ENCODE measurements around the gene PSME2.

The PSME2 gene

DNA sequence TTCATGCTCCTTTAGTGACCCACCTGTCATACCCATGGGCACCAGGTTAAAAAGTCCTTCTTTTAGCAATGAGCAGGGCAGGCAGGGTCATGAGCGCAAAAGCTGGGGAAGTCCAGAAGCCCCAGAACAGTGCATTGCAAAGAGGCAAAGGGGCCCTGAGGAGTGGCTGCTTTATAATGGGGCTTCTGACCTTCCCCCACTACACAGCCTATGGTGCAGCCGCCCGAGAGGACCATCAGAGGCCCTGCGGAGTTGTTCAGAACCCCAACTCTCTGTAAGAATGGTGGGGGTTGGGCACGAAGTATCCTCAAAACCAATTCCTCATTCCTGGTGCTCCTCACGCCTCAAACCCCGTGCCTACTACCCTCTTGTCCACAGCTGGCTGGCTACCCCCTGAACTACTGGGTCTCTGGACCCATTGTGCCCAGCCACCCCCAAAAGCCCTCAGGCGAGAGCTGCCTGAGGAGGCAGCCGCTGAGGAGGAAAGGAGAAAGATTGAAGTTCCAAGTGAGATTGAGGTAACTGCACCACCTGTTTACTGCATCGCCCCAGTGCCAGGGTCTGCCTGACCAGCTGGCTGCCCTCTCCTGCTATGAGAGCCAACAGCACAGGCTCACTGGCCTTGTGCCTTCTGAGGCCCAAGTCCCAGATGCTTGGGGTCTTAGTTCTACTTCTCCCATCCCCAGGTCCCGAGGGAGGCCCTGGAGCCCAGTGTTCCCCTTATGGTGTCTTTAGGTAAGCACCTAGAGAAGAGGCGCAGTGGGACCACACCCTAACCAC is 32.2 kb upstream of the PSME2 start:
- TF ChIP-seq, protein P1, sequence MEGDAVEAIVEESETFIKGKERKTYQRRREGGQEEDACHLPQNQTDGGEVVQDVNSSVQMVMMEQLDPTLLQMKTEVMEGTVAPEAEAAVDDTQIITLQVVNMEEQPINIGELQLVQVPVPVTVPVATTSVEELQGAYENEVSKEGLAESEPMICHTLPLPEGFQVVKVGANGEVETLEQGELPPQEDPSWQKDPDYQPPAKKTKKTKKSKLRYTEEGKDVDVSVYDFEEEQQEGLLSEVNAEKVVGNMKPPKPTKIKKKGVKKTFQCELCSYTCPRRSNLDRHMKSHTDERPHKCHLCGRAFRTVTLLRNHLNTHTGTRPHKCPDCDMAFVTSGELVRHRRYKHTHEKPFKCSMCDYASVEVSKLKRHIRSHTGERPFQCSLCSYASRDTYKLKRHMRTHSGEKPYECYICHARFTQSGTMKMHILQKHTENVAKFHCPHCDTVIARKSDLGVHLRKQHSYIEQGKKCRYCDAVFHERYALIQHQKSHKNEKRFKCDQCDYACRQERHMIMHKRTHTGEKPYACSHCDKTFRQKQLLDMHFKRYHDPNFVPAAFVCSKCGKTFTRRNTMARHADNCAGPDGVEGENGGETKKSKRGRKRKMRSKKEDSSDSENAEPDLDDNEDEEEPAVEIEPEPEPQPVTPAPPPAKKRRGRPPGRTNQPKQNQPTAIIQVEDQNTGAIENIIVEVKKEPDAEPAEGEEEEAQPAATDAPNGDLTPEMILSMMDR (IDR thresholded peaks at IDR 0.05) = no peak
- TF ChIP-seq ZFX (IDR thresholded peaks at IDR 0.05; ENCODE audit: borderline replicate concordance) = no peak
- H3K27ac ChIP-seq = no peak overlapping the region

DNA sequence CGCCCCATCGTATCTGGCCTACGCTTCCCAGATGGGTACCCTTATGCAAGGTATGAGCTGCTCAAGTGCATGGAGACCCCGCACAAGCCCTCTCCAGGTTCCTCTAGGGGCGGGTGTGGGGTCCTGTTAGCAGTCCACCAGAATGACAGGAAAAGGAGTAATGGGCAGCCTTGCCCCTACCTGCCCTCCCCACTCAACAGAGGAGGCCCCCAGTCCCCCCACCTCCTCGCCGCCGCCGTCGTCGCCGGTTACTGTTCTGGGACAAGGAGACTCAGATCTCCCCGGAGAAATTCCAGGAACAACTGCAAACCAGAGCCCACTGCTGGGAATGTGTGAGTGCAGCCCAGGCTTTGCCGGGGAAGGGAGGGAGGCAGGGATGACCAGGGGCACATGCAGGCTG is 31.5 kb upstream of the PSME2 start:
- H3K27ac ChIP-seq = no peak overlapping the region
- TF ChIP-seq, protein P1 (IDR thresholded peaks at IDR 0.05) = no peak
- TF ChIP-seq ZFX (IDR thresholded peaks at IDR 0.05; ENCODE audit: borderline replicate concordance) = no peak

GRCh38 chr14:24177041-24177825 is 30.8 kb upstream of the PSME2 start:
- TF ChIP-seq, protein P1 (IDR thresholded peaks at IDR 0.05) = no peak
- TF ChIP-seq ZFX (IDR thresholded peaks at IDR 0.05; ENCODE audit: borderline replicate concordance) = no peak
- no peak overlapping the region for H3K27ac ChIP-seq

GRCh38 chr14:24176599-24176998 is 30.2 kb upstream of the PSME2 start:
- TF ChIP-seq ZFX (IDR thresholded peaks at IDR 0.05; ENCODE audit: borderline replicate concordance) = no peak
- TF ChIP-seq, protein P1 (IDR thresholded peaks at IDR 0.05) = no peak
- H3K27ac ChIP-seq = no peak overlapping the region

- TF ChIP-seq ZFX (IDR thresholded peaks at IDR 0.05; ENCODE audit: borderline replicate concordance) = no peak
- TF ChIP-seq, protein P1 (IDR thresholded peaks at IDR 0.05) = no peak
- H3K27ac ChIP-seq = no peak overlapping the region
These were observed 26.5 kb upstream of the PSME2 start for GRCh38 chr14:24172871-24173281.

- H3K27ac ChIP-seq = no peak overlapping the region
- TF ChIP-seq, protein P1 (IDR thresholded peaks at IDR 0.05) = no peak
- no peak for TF ChIP-seq ZFX (IDR thresholded peaks at IDR 0.05; ENCODE audit: borderline replicate concordance)
These were observed 26.0 kb upstream of the PSME2 start for GRCh38 chr14:24172261-24172860.

All from 22Rv1 (cell line).